ENCODE results near the gene ABCB6.

ABCB6 gene

GRCh38 chr2:219182331-219183150 lies 36.2 kb downstream of the ABCB6 start:
- DNase-seq, result no peak

- no peak for DNase-seq
These were observed 37.2 kb downstream of the ABCB6 start for GRCh38 chr2:219181531-219181930.

- DNase-seq, result no peak
These were observed 37.8 kb downstream of the ABCB6 start for GRCh38 chr2:219180961-219181360.

GRCh38 chr2:219179601-219180465 lies 38.9 kb downstream of the ABCB6 start:
- DNase-seq, result no peak

DNA sequence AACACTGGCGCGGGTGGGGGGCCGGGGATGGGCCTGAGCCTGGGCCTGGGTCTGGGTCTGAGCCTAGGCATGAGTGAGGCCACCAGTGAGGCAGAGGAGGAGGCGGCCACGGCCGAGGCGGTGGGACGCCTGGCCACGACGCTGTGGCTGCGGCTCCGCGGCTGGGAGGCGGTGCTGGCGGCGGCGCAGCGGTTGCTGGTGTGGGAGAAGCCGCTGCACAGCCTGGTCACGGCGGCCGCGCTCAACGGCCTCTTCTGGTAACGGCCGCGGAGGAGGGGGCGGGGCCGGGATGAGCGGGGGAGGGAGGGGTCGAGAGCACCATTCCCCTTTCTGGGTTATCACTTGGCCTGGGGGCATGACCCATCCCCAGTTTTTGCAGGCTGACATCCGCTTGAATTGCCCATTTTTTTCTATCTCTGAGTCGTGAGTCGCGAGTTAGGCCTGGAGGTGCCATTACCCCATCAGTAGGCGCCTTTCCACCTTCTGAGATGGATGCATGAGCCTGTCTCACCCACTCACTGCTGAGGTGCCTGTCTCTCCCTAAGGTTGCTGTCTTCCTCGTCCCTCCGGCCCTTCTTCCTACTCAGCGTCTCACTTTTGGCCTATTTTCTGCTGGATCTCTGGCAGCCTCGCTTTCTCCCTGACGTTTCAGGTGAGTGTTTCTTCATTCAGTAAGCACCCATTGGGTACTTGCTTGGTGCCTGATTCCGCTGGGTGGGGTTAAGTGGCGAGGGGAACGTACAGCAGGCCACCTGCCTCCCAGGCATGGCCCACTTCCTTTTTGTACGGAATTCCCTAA lies 40.2 kb downstream of the ABCB6 start:
- DNase-seq, result no peak

- DNase-seq, result peak; percentile 94
These were observed 41.0 kb downstream of the ABCB6 start, which contains the start of gene RETREG2 for GRCh38 chr2:219177552-219178376. RETREG2 (plus strand) TSS chr2:219178275; CDS start chr2:219178353, 78 bp downstream.

DNA sequence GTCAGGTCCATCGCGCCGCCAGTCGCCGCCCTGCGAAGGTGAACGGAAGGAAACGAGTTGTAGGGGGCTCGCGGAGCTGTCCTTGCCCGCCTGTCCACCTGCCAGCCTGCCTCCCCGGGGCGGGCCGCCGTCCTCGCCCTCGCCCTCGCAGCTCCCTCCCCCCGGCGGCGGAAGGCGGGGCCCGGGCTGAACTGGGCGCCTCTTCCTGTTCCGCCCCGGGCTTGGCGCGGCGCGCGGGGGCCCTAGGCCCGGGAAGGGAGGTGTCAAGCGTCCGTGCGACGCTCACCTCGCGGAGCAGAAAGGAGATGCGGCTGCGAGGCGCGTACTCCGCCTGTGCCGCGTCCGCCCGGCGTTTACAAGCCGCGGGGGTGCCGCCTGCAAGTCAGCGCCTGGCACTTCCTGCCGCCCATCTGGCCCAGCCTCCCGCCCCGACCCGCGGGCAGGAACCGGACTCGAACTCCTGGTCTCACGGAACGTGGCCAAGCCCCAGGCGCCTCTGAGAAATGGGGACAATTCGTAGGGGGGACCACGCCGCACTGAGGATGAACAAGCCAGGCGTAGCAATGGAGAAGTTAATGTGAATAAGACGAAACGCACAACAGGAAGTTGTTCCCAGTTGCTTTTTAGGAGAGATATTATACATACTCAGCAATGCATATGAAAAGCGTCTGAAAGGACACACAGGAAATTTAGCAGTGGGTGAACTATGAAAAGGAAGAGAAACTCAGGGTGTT lies 41.8 kb downstream of the ABCB6 start, which contains the start of gene CNPPD1:
CNPPD1 (minus strand) TSS at position 108 of the 734 bp plus-strand sequence; CDS start at position 11, 97 bp downstream.
- DNase-seq, result peak; percentile 80

DNA sequence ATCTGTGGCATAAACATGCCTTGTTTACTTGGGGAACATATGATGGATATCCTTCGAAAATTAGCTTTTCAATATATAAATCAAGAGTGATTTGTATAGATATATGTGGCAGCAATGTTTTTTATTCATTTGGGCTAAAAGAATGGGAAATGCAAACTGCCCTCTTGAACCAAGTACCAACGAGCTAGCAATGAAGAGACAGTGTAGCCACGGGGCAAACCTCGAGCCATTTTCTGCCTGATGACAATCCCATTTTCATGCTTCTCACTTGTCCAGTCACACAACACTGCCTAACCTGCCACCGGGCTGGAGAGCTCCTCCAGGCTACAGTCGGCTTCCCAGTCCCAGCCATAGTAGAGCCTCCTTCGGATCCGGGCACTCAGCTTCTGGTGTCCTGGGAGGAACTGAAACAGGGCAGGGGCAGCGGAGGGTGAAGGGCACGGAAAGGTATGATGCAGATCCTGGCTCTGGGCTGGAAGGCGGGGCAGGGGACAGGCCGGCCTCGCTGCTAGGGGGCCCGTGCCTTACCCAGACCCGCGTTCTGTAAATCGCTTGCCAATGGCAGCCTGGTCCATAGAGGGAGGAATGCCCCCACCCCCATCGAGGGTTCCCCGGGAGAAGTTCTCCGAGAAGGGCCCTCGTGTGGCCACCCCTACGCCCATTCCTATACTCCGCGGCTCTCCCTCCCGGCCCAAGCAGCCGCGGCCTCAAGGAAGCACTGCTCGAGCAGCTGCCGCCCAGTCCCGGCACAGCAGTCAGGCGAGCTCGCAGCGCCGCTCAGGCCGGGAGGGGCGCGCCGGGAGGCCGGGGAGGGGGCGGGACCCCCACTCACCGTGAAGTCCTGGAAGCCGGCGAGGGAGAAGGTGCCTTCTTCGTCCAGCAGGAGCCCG lies 42.6 kb downstream of the ABCB6 start:
- peak; percentile 41 for DNase-seq

DNA sequence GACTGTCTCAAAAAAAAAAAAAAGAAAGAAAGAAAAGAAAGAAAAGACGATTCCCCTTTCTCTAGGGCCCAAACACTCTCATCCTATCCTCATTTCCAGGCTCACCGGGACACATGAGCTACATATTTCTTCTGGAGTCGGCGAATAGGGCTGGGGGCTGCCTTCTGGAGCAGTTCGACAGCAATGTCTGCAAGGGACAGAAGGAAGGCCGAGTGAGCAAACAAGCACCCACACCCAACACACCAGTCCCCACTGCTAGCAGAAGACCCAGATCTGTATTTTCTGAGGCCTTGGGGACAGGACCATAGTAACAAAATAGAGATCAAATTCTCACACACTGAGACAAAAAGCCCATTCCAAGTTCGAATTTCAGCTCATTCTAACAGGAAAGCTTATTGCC lies 43.3 kb downstream of the ABCB6 start:
- DNase-seq, result no peak

DNA sequence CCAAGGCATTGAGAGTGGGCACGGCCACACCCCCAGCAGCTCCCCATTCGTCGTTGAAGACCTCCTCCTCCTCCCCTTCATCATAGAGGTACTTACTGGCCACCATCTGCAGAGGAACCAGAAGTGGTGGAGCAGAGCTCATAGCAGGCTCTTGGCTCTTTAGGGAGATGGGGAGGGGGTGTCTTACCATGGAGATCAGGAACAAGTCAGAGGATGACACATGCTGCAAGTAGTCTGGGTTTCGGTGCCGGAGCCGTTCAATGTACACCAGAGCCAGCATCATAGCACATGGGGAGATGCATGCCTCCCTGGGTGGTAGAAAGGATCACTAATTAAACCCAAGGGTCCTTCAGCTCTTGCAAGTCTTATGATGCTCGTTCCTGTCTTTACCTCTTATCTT lies 44.0 kb downstream of the ABCB6 start:
- DNase-seq, result no peak

- DNase-seq, result no peak
These were observed 44.6 kb downstream of the ABCB6 start for GRCh38 chr2:219174146-219174545.

- no peak for DNase-seq
These were observed 45.6 kb downstream of the ABCB6 start for GRCh38 chr2:219173176-219173575.

GRCh38 chr2:219172231-219173154 lies 46.3 kb downstream of the ABCB6 start:
- no peak for DNase-seq

- DNase-seq, result peak; percentile 61
These were observed 47.5 kb downstream of the ABCB6 start for GRCh38 chr2:219171231-219171651.

DNA sequence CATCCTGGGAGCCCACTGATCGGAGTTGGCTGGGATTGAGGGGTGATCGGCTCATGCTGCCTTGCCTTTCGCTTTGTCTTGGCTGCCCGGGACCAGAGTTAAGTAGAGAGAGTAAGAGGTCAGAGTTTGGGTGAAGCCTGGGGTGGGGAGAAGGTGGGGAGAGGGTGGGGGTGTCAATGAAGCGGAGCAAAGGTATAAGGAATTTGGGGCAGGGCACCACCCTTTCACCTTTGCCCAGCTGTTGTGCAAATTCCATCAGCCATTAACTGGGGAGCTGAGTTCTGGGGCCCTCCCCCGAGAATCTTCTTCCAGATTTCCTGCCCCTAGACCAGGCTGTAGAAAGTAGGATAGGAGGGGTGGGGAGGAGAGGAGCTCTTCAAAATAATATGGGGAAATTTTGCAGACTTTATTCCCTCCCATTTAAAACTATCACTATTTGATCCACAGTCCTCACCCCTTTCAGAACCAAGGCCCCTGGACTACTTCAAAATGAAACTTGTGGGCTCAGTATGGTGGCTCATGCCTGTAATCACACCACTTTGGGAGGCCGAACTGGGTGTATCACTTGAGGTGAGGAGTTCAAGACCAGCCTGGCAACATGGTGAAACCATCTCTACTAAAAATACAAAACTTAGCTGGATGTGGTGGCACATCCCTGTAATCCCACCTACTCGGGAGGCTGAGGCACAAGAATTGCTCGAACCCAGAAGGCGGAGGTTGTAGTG lies 48.7 kb downstream of the ABCB6 start, which contains the start of gene SLC23A3:
SLC23A3 (minus strand) TSS at position 100 of the 725 bp plus-strand sequence; CDS start at position 55, 45 bp downstream.
- no peak for DNase-seq

- no peak for DNase-seq
These were observed 49.8 kb downstream of the ABCB6 start for GRCh38 chr2:219168932-219169331.

DNA sequence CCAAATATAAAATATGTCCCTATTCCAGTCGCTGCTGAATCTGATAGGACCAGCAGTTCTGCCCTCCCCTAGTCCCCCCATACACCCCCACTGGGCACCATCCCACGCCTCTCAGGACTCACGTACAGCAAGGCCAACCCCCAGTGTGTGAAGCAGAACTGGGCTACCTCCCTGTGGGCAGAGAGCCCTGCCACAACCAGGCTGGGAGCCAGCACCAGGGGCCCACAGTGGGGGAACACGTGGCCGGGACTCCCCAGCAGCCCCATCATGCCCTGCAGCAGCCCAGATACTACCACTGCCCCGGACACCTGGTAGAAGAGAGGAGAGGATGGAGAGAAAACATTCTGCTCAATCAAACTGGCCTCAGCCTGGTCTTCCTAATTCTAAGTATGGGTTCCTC lies 50.2 kb downstream of the ABCB6 start:
- DNase-seq, result no peak

- no peak for DNase-seq
These were observed 50.8 kb downstream of the ABCB6 start for GRCh38 chr2:219167997-219168396.

Data from 8988T (cell line).